ENCODE data around the gene ZC3H6. TPM values are rescaled to one million over a fixed set of nuclear protein-coding genes. Genes with fewer than 3 reads are reported as not detected.

ZC3H6 gene
- polyA plus RNA-seq, 1 of the 3 experiments (the other 2 are of a cell fraction) = 0.71 TPM

DNA sequence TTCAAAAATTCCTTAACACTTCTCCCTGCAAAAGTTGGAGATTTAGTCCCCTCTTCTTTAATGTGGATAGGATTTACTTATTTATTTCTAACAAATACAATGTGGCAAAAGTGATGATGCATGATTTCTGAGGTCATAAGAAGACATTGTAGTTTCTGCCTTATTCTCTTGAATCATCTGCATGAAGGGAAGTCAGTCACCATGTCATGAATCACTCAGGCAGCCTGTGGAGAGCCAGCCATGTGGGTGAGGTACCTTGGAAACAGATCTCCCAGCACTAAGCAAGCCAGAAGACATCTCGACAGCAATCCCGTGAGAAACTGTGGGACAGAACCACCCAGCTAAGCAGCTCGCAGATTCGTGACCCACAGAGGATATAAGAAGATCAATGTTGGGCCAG is 17.8 kb upstream of the ZC3H6 start:
- Histone ChIP-seq H4K20me1 (ENCODE audit: insufficient read depth) (no peaks in the 10 kb centered on the region), H3K27ac (ENCODE audit: low read depth in 2 of 2, low read length in 1 of 2) (no peak overlapping the region), H3K4me1 (ENCODE audit: control insufficient read depth in 1 of 2, insufficient read depth in 2 of 2, low read depth in 1 of 2, low read length in 1 of 2) (peaks cover 9 to 10% of the 10 kb centered on the region in 2 experiments; a peak in 3 of 4 replicates), H2AFZ (ENCODE audit: low read depth) (no peak overlapping the region), H3K27me3 (ENCODE audit: insufficient read depth) (no peaks in the 10 kb centered on the region), H3F3A (replicated peaks; ENCODE audit: insufficient read depth) (peaks cover 4% of the 10 kb centered on the region), H3K4me2 (no peak overlapping the region), H3K4me3 (ENCODE audit: low read depth in 2 of 2, low read length in 1 of 2) (no peak overlapping the region), H3K9me3 (no peaks in the 10 kb centered on the region), H3K79me2 (ENCODE audit: insufficient read depth) (peaks cover 17% of the 10 kb centered on the region; the same call in 1 of the 2 replicates), H3K36me3 (replicated peaks in 1 of 2; ENCODE audit: control insufficient read depth in 1 of 2, insufficient read depth in 2 of 2, low read length in 1 of 2) (no peaks in the 10 kb centered on the region), H3K9ac (no peak overlapping the region), H3K9me2 (no peaks in the 10 kb centered on the region)
- ChIA-PET POLR2A (no interaction called here), CTCF (interaction anchor here (1.0 to 1.3 kb wide), 2 partner anchors 136 to 326 kb away, joined by 3 read pairs; no protein-coding TSS in a partner anchor)
- TF ChIP-seq SMC3 (IDR thresholded peaks at IDR 0.05; ENCODE audit: low read depth, low read length) (no peak), FOXJ3 (CRISPR knock-in tag; IDR thresholded peaks at IDR 0.05) (no peak), FOSL2 (IDR thresholded peaks at IDR 0.05; ENCODE audit: borderline replicate concordance, low read depth) (no peak), SIN3A (IDR thresholded peaks at IDR 0.05; ENCODE audit: borderline replicate concordance, low read depth, low read length) (no peak), GATA2 (CRISPR knock-in tag; IDR thresholded peaks at IDR 0.05) (no peak), FOXM1 (IDR thresholded peaks at IDR 0.05; ENCODE audit: low read depth) (no peak), EP300 (IDR thresholded peaks at IDR 0.05; ENCODE audit: borderline replicate concordance in 1 of 2, low read depth in 1 of 2, low read length in 1 of 2) (no peak), RFX5 (IDR thresholded peaks at IDR 0.05; ENCODE audit: low read length) (no peak), EZH2phosphoT487 (IDR thresholded peaks at IDR 0.05; ENCODE audit: borderline replicate concordance, low read depth) (no peak), RXRA (IDR thresholded peaks at IDR 0.05; ENCODE audit: borderline replicate concordance, low read depth) (no peak)
- TF ChIP-seq, protein P1, sequence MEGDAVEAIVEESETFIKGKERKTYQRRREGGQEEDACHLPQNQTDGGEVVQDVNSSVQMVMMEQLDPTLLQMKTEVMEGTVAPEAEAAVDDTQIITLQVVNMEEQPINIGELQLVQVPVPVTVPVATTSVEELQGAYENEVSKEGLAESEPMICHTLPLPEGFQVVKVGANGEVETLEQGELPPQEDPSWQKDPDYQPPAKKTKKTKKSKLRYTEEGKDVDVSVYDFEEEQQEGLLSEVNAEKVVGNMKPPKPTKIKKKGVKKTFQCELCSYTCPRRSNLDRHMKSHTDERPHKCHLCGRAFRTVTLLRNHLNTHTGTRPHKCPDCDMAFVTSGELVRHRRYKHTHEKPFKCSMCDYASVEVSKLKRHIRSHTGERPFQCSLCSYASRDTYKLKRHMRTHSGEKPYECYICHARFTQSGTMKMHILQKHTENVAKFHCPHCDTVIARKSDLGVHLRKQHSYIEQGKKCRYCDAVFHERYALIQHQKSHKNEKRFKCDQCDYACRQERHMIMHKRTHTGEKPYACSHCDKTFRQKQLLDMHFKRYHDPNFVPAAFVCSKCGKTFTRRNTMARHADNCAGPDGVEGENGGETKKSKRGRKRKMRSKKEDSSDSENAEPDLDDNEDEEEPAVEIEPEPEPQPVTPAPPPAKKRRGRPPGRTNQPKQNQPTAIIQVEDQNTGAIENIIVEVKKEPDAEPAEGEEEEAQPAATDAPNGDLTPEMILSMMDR (IDR thresholded peaks at IDR 0.05) = no peak
- TF ChIP-seq, protein P2, sequence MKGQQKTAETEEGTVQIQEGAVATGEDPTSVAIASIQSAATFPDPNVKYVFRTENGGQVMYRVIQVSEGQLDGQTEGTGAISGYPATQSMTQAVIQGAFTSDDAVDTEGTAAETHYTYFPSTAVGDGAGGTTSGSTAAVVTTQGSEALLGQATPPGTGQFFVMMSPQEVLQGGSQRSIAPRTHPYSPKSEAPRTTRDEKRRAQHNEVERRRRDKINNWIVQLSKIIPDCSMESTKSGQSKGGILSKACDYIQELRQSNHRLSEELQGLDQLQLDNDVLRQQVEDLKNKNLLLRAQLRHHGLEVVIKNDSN (IDR thresholded peaks at IDR 0.05; ENCODE audit: borderline replicate concordance, low read depth) = no peak
- TF ChIP-seq, protein P3, sequence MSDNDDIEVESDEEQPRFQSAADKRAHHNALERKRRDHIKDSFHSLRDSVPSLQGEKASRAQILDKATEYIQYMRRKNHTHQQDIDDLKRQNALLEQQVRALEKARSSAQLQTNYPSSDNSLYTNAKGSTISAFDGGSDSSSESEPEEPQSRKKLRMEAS (IDR thresholded peaks at IDR 0.05; ENCODE audit: low read depth) = no peak
- TF ChIP-seq, protein P4, sequence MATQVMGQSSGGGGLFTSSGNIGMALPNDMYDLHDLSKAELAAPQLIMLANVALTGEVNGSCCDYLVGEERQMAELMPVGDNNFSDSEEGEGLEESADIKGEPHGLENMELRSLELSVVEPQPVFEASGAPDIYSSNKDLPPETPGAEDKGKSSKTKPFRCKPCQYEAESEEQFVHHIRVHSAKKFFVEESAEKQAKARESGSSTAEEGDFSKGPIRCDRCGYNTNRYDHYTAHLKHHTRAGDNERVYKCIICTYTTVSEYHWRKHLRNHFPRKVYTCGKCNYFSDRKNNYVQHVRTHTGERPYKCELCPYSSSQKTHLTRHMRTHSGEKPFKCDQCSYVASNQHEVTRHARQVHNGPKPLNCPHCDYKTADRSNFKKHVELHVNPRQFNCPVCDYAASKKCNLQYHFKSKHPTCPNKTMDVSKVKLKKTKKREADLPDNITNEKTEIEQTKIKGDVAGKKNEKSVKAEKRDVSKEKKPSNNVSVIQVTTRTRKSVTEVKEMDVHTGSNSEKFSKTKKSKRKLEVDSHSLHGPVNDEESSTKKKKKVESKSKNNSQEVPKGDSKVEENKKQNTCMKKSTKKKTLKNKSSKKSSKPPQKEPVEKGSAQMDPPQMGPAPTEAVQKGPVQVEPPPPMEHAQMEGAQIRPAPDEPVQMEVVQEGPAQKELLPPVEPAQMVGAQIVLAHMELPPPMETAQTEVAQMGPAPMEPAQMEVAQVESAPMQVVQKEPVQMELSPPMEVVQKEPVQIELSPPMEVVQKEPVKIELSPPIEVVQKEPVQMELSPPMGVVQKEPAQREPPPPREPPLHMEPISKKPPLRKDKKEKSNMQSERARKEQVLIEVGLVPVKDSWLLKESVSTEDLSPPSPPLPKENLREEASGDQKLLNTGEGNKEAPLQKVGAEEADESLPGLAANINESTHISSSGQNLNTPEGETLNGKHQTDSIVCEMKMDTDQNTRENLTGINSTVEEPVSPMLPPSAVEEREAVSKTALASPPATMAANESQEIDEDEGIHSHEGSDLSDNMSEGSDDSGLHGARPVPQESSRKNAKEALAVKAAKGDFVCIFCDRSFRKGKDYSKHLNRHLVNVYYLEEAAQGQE (IDR thresholded peaks at IDR 0.05; ENCODE audit: low read depth, low read length) = no peak
- no peak for DNase-seq
- WGBS (ENCODE audit: low lambda C conversion rate) = no CpG with 5 or more reads among the region's 4 CpGs
